CD4-positive, alpha-beta memory T cell (primary cell): ENCODE data around the gene GTF3C5. TPM values are rescaled to one million over a fixed set of nuclear protein-coding genes. Genes with fewer than 3 reads are reported as not detected.
"Not testable (repeated sequence)": the region's sequence is repeated elsewhere in the genome, so short reads cannot be mapped to it uniquely, and the experiment has no call there.

Source experiments
- CTCF ChIA-PET: fragments of 350-600 bp; sonication (Branson Sonifier 250); formaldehyde crosslinking; loops from one replicate; lab custom pipeline; 2021; ENCODE audit warnings: inconsistent platforms; ENCODE audit not compliant: partially characterized antibody; lab: Charles Lee
- POLR2A ChIA-PET: fragments of 350-600 bp; sonication (Branson Sonifier 250); formaldehyde crosslinking; loops from one replicate; lab custom pipeline; 2021; ENCODE audit not compliant: partially characterized antibody; lab: Charles Lee
- DNase-seq, 5 donors: peaks; one replicate each; pipeline versions ENCODE4 v3.0.0 to v3.0.0-alpha.2; 2020 to 2022; ENCODE audit warnings: mixed read lengths in 1 of 5
- H3K27ac ChIP-seq: one replicate; pipeline ENCODE4 v1.7.0; 2013; ENCODE audit warnings: low read depth, low read length
- H3K27me3 ChIP-seq: 2 replicates; pipeline ENCODE4 v1.7.0; 2013; ENCODE audit warnings: mild to moderate bottlenecking, low read length, moderate library complexity; ENCODE audit not compliant: insufficient read depth
- H3K36me3 ChIP-seq: 2 replicates; pipeline ENCODE4 v1.7.0; 2013; ENCODE audit warnings: mild to moderate bottlenecking, low read length, moderate library complexity; ENCODE audit not compliant: insufficient read depth
- H3K4me1 ChIP-seq: 2 replicates; pipeline ENCODE4 v1.7.0; 2013; ENCODE audit warnings: mild to moderate bottlenecking, low read length, moderate library complexity; ENCODE audit not compliant: insufficient read depth
- H3K4me3 ChIP-seq, 2 donors: one replicate each; pipeline ENCODE4 v1.7.0; 2013; ENCODE audit warnings: low read length in 2 of 2, mild to moderate bottlenecking in 1 of 2
- H3K9me3 ChIP-seq, 2 donors: one replicate each; pipeline ENCODE4 v1.7.0; 2013; ENCODE audit warnings: low read length in 2 of 2, control low read depth in 1 of 2; ENCODE audit not compliant: control insufficient read depth in 1 of 2
- H3K27ac Mint-ChIP-seq, 7 donors: one replicate each; pipeline ENCODE4 v1.8.0; 2020 to 2021; ENCODE audit warnings: mixed read lengths in 7 of 7, mild to moderate bottlenecking in 6 of 7, inconsistent platforms in 3 of 7, moderate library complexity in 3 of 7
- H3K27me3 Mint-ChIP-seq, 2 donors: one replicate each; pipeline ENCODE4 v1.8.0; 2020 to 2021; ENCODE audit warnings: mixed read lengths in 2 of 2
- H3K36me3 Mint-ChIP-seq, 2 donors: one replicate each; pipeline ENCODE4 v1.8.0; 2020 to 2021; ENCODE audit warnings: mixed read lengths in 2 of 2, inconsistent platforms in 1 of 2, mild to moderate bottlenecking in 1 of 2
- H3K4me1 Mint-ChIP-seq, 4 donors: one replicate each; pipeline ENCODE4 v1.8.0; 2020 to 2021; ENCODE audit warnings: mixed read lengths in 4 of 4, mild to moderate bottlenecking in 1 of 4
- H3K4me3 Mint-ChIP-seq, 8 donors: one replicate each; pipeline ENCODE4 v1.8.0; 2020 to 2021; ENCODE audit warnings: mixed read lengths in 8 of 8, mild to moderate bottlenecking in 7 of 8, moderate library complexity in 6 of 8, inconsistent platforms in 3 of 8
- H3K9me3 Mint-ChIP-seq, 8 donors: one replicate each; pipeline ENCODE4 v1.8.0; 2020 to 2021; ENCODE audit warnings: mixed read lengths in 8 of 8, mild to moderate bottlenecking in 5 of 8, inconsistent platforms in 3 of 8, moderate library complexity in 1 of 8
- intact Hi-C: fragments of 100-400 bp; cut with micrococcal nuclease; formaldehyde crosslinking; loops from one replicate; pipeline ENCODE4 v1.15.1; 2023
- polyA plus RNA-seq, 2 donors: library from polyadenylated mRNA; unstranded; fragments of 300-500 nt; fragmentation: Illumina TruSeq; gene quantifications; one replicate each; pipeline ENCODE4 v1.2.3, GENCODE V29; 2021
- total RNA-seq, 2 experiments: library from RNA; stranded (reverse); gene quantifications; one replicate each; pipeline ENCODE4 v1.2.3, GENCODE V29; 2021

Gene GTF3C5
- total and polyA plus RNA-seq, 4 experiments from 2014 or later: 33.5 to 71.5 (median 52.7) TPM

DNA sequence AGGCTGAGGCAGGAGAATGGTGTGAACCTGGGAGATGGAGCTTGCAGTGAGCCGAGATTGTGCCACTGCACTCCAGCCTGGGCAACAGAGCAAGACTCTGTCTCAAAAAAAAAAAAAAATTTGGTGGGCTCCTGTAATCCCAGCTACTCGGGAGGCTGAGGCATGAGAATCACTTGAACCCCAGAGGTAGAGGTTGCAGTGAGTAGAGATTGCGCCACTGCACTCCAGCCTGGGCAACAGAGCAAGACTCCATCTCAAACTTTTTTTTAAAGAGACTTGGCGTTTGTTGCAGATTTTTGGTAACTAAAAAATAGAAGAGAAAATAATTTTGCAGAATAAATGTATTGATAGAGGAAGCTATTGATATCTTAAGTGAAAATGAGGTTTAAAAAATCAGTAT lies 32.6 kb upstream of the GTF3C5 start:
- H3K27ac Mint-ChIP-seq, POLR2A ChIA-PET, H3K9me3 ChIP-seq, H3K4me3 ChIP-seq, intact Hi-C loops, H3K9me3 Mint-ChIP-seq, H3K4me3 Mint-ChIP-seq, H3K36me3 ChIP-seq, H3K4me1 Mint-ChIP-seq, H3K27ac ChIP-seq, H3K4me1 ChIP-seq, DNase-seq, H3K36me3 Mint-ChIP-seq: not testable (repeated sequence)
- CTCF ChIA-PET: interaction anchor here (0.6 kb wide), 1 partner anchor 1158 kb away, joined by 4 read pairs; no protein-coding TSS in a partner anchor
- H3K27me3 ChIP-seq: peaks cover 10% of the 10 kb centered on the region
- H3K27me3 Mint-ChIP-seq: peaks cover 28 to 40% of the 10 kb centered on the region in 2 donors

DNA sequence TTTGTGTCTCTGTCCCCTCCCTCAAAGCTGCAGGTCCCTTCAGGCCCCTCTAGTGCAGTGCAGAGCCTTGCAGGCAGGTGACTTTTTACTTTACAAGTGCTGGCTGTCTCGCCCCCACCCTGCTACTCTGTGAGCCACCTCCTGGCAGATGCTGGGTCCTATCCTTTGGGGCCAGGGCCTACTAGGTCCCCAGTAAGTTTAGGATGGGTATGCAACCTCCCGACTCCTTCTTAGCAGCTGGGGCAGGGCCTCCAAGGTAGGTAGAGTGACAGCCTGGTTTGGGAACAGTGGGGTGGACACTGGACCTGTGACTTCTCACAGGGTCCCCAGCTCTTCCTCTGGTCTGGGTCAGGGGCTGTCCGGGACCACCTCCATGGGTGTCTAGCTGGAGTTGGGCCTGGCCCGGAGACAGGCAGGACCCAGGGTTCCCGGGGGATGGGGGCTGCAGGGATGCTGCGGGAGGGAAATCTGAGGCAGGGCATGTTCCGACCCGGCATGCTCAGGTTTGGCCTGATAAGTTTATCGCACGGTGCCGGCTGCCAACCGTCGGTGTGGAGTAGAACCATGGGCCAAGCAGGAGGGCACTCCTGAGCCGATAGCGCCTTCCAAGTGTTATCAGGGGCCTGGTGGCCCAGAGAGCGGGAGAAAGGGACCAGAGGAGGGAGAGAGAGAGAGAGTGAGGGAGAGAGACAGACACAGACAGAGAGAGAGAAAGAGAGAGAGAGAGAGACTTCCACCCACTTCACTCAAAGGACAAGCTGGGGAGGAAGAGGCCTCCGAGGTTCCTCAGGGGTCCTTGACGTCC lies 31.8 kb upstream of the GTF3C5 start:
- Mint-ChIP-seq H3K36me3 (no peaks in the 10 kb centered on the region), H3K27ac (no peak overlapping the region), H3K27me3 (peaks cover 29 to 39% of the 10 kb centered on the region in 2 donors), H3K4me3 (no peak overlapping the region), H3K9me3 (no peaks in the 10 kb centered on the region), H3K4me1 (peaks cover 0 to 4% (median 0%) of the 10 kb centered on the region in 4 donors)
- CTCF ChIA-PET: interaction anchor here (0.6 kb wide), 1 partner anchor 1159 kb away, joined by 4 read pairs; no protein-coding TSS in a partner anchor
- intact Hi-C loops: no loop called here
- Histone ChIP-seq H3K27ac (no peak overlapping the region), H3K4me1 (no peaks in the 10 kb centered on the region), H3K36me3 (no peaks in the 10 kb centered on the region), H3K9me3 (no peaks in the 10 kb centered on the region), H3K4me3 (no peak overlapping the region), H3K27me3 (peaks cover 13% of the 10 kb centered on the region)
- DNase-seq: no peak
- POLR2A ChIA-PET: no interaction called here

- H3K36me3 ChIP-seq: no peaks in the 10 kb centered on the region
- no peaks in the 10 kb centered on the region for H3K4me1 Mint-ChIP-seq
- no peaks in the 10 kb centered on the region for H3K9me3 ChIP-seq
- H3K36me3 Mint-ChIP-seq: no peaks in the 10 kb centered on the region
- peak overlapping the region in 3 of 7 donors; percentile 18 to 61 (median 58) for H3K27ac Mint-ChIP-seq
- DNase-seq: no peak
- ChIA-PET POLR2A (no interaction called here), CTCF (no interaction called here)
- H3K4me3 Mint-ChIP-seq: no peak overlapping the region
- H3K9me3 Mint-ChIP-seq: peaks cover 0 to 2% (median 0%) of the 10 kb centered on the region in 8 donors
- H3K4me3 ChIP-seq: no peak overlapping the region
- intact Hi-C loops: no loop called here
- no peak overlapping the region for H3K27ac ChIP-seq
- H3K4me1 ChIP-seq: no peaks in the 10 kb centered on the region
- H3K27me3 ChIP-seq: peaks cover 10% of the 10 kb centered on the region
- peaks cover 41 to 46% of the 10 kb centered on the region in 2 donors for H3K27me3 Mint-ChIP-seq
These were observed 28.4 kb upstream of the GTF3C5 start for GRCh38 chr9:133002147-133003070.

GRCh38 chr9:133003071-133003461 lies 27.7 kb upstream of the GTF3C5 start:
- intact Hi-C loops: no loop called here
- no peaks in the 10 kb centered on the region for H3K4me1 Mint-ChIP-seq
- H3K27ac ChIP-seq: no peak overlapping the region

GRCh38 chr9:133003671-133004090 lies 27.1 kb upstream of the GTF3C5 start:
- Mint-ChIP-seq H3K4me1 (no peaks in the 10 kb centered on the region), H3K9me3 (peaks cover 0 to 2% (median 0%) of the 10 kb centered on the region in 8 donors), H3K27me3 (peaks cover 41 to 48% of the 10 kb centered on the region in 2 donors), H3K27ac (no peak overlapping the region), H3K4me3 (no peak overlapping the region), H3K36me3 (no peaks in the 10 kb centered on the region)
- POLR2A ChIA-PET: no interaction called here
- Histone ChIP-seq H3K4me1 (no peaks in the 10 kb centered on the region), H3K9me3 (no peaks in the 10 kb centered on the region), H3K27ac (no peak overlapping the region), H3K27me3 (peaks cover 10% of the 10 kb centered on the region), H3K4me3 (no peak overlapping the region), H3K36me3 (no peaks in the 10 kb centered on the region)
- no peak for DNase-seq
- CTCF ChIA-PET: no interaction called here
- intact Hi-C loops: no loop called here

More at GRCh38 chr9:133003071-133003461, 27.7 kb upstream of the GTF3C5 start:
- peaks cover 0 to 2% (median 0%) of the 10 kb centered on the region in 8 donors for H3K9me3 Mint-ChIP-seq
- no peak overlapping the region for H3K27ac Mint-ChIP-seq
- no peaks in the 10 kb centered on the region for H3K36me3 Mint-ChIP-seq
- POLR2A ChIA-PET: no interaction called here
- H3K9me3 ChIP-seq: no peaks in the 10 kb centered on the region
- peaks cover 42 to 46% of the 10 kb centered on the region in 2 donors for H3K27me3 Mint-ChIP-seq
- H3K27me3 ChIP-seq: peaks cover 10% of the 10 kb centered on the region
- no peak overlapping the region for H3K4me3 ChIP-seq
- CTCF ChIA-PET: no interaction called here
- no peaks in the 10 kb centered on the region for H3K36me3 ChIP-seq
- DNase-seq: no peak
- no peaks in the 10 kb centered on the region for H3K4me1 ChIP-seq
- H3K4me3 Mint-ChIP-seq: no peak overlapping the region

GRCh38 chr9:133004091-133004998 lies 26.5 kb upstream of the GTF3C5 start:
- Histone ChIP-seq H3K36me3 (no peaks in the 10 kb centered on the region), H3K27me3 (peaks cover 10% of the 10 kb centered on the region), H3K27ac (no peak overlapping the region), H3K4me3 (no peak overlapping the region), H3K4me1 (no peaks in the 10 kb centered on the region), H3K9me3 (no peaks in the 10 kb centered on the region)
- no peak for DNase-seq
- CTCF ChIA-PET: interaction anchor here (1.2 kb wide), 1 partner anchor 32 kb away, joined by 3 read pairs; no protein-coding TSS in a partner anchor
- POLR2A ChIA-PET: interaction anchor here (0.6 kb wide), 1 partner anchor 56 kb away, joined by 3 read pairs; no protein-coding TSS in a partner anchor
- H3K4me1 Mint-ChIP-seq: no peaks in the 10 kb centered on the region
- no peaks in the 10 kb centered on the region for H3K36me3 Mint-ChIP-seq
- peaks cover 40 to 51% of the 10 kb centered on the region in 2 donors for H3K27me3 Mint-ChIP-seq
- no peak overlapping the region for H3K27ac Mint-ChIP-seq
- H3K4me3 Mint-ChIP-seq: no peak overlapping the region
- intact Hi-C loops: no loop called here
- H3K9me3 Mint-ChIP-seq: peaks cover 0 to 3% (median 1%) of the 10 kb centered on the region in 8 donors
